Measurements from ENCODE around the gene ETV6.

GRCh38 chr12:11693067-11693466 lies 43.6 kb downstream of the ETV6 start:
- TF ChIP-seq CTCF (IDR thresholded peaks at IDR 0.05), result no peak
- no peak for TF ChIP-seq POLR2A (IDR thresholded peaks at IDR 0.05)

All from lower leg skin (tissue), 3 donors.